Mucosa of descending colon (tissue), 3 donors: ENCODE measurements around the gene TUBGCP6. TPM values are rescaled to one million over a fixed set of nuclear protein-coding genes. Genes with fewer than 3 reads are reported as not detected.

Experiments used
- ATAC-seq: fragments of 200-7000 bp; cut with Tn5 transposase; one replicate; pipeline ENCODE4 v1.9.1; 2020; ENCODE audit warnings: mild to moderate bottlenecking, moderate library complexity
- DNase-seq, 3 donors: peaks; one replicate each; pipeline ENCODE4 v3.0.0-alpha.2; 2020
- H3K36me3 ChIP-seq: fragments of 200-600 bp; one replicate; pipeline ENCODE4 v1.8.0; 2021; ENCODE audit warnings: low read depth, mild to moderate bottlenecking
- H3K4me1 ChIP-seq: fragments of 200-600 bp; one replicate; pipeline ENCODE4 v1.8.0; 2021; ENCODE audit warnings: low read depth, mild to moderate bottlenecking
- H3K4me3 ChIP-seq: fragments of 200-600 bp; one replicate; pipeline ENCODE4 v1.8.0; 2021; ENCODE audit warnings: mild to moderate bottlenecking
- H3K9me3 ChIP-seq: fragments of 200-600 bp; one replicate; pipeline ENCODE4 v1.8.0; 2021; ENCODE audit warnings: mild to moderate bottlenecking
- CTCF ChIP-seq: fragments of 200-600 bp; IDR thresholded peaks from one replicate; pipeline ENCODE4 v1.8.0; 2022; ENCODE audit warnings: antibody characterized with exemption, mild to moderate bottlenecking
- intact Hi-C, 2 donors: fragments of 100-400 bp; cut with DNase I in 1 of 2; cut with micrococcal nuclease in 1 of 2; formaldehyde crosslinking; loops; one replicate each; pipeline versions ENCODE4 v1.11.0 to v1.11.1; 2022; cut with DNase I, micrococcal nuclease
- total RNA-seq, 3 donors: library from RNA; stranded (reverse); fragmentation: NEBNext Ultra II Directional in 2 of 3; extraction: Animal tissue kit (Norgen Biotek cat#: 25700) in 2 of 3; gene quantifications; one replicate each; pipeline versions ENCODE4 v1.2.1 to v1.2.4, GENCODE V29; 2021 to 2023
- donor health status: DM: no; HTN: no; CAD: no; lungs with moderate emphysema.
- donor health status: DM: no; HTN: no; CAD: no.
- donor health status: DM: no; HTN: yes; CAD: no.

The TUBGCP6 gene
- total RNA-seq, 3 donors from 2014 or later, result 34.5 to 41.6 (median 40.5) TPM

GRCh38 chr22:50232481-50233151 lies 12.2 kb downstream of the TUBGCP6 start:
- no peak overlapping the region for H3K4me3 ChIP-seq
- H3K4me1 ChIP-seq, result no peaks in the 10 kb centered on the region
- no peak for TF ChIP-seq CTCF
- intact Hi-C loops, result no loop called here
- H3K9me3 ChIP-seq, result no peaks in the 10 kb centered on the region
- H3K36me3 ChIP-seq, result no peaks in the 10 kb centered on the region
- no peak for DNase-seq
- no peak for ATAC-seq

GRCh38 chr22:50229370-50229769 lies 15.5 kb downstream of the TUBGCP6 start:
- ATAC-seq (no peak), DNase-seq (no peak)
- Histone ChIP-seq H3K4me3 (no peak overlapping the region), H3K36me3 (no peaks in the 10 kb centered on the region), H3K4me1 (no peaks in the 10 kb centered on the region), H3K9me3 (no peaks in the 10 kb centered on the region)
- TF ChIP-seq CTCF, result no peak
- intact Hi-C loops, result no loop called here

GRCh38 chr22:50228366-50228765 lies 16.5 kb downstream of the TUBGCP6 start:
- Histone ChIP-seq H3K9me3 (no peaks in the 10 kb centered on the region), H3K4me3 (no peak overlapping the region), H3K4me1 (no peaks in the 10 kb centered on the region), H3K36me3 (no peaks in the 10 kb centered on the region)
- ATAC-seq (no peak), DNase-seq (no peak)
- TF ChIP-seq CTCF, result no peak
- intact Hi-C loops, result no loop called here

- no peak for TF ChIP-seq CTCF
- peak in 1 of 3 donors; percentile 37 for DNase-seq
- H3K9me3 ChIP-seq, result no peaks in the 10 kb centered on the region
- no peak for ATAC-seq
- H3K4me3 ChIP-seq, result no peak overlapping the region
- intact Hi-C loops, result no loop called here
- no peaks in the 10 kb centered on the region for H3K4me1 ChIP-seq
- H3K36me3 ChIP-seq, result no peaks in the 10 kb centered on the region
Observed at GRCh38 chr22:50227579-50228215, 17.1 kb downstream of the TUBGCP6 start.

GRCh38 chr22:50226875-50227165 lies 18.0 kb downstream of the TUBGCP6 start:
- Histone ChIP-seq H3K36me3 (no peaks in the 10 kb centered on the region), H3K4me3 (no peak overlapping the region), H3K9me3 (no peaks in the 10 kb centered on the region), H3K4me1 (no peaks in the 10 kb centered on the region)
- ATAC-seq (no peak), DNase-seq (no peak)
- intact Hi-C loops, result no loop called here
- TF ChIP-seq CTCF, result no peak
